Natural killer cell (primary cell): ENCODE measurements around the gene IL17A. TPM values are rescaled to one million over a fixed set of nuclear protein-coding genes. Genes with fewer than 3 reads are reported as not detected.

Source experiments
- ATAC-seq, 3 donors: fragments of 150-1000 bp in 2 of 3; fragments of 200-7000 bp in 1 of 3; cut with Tn5 transposase; 1 replicate in 1 of 3; 2 replicates in 2 of 3; pipeline ENCODE4 v1.10.0; 2021; ENCODE audit warnings: mild to moderate bottlenecking in 2 of 3, moderate library complexity in 2 of 3
- DNase-seq, 2 donors: peaks; one replicate each; pipeline versions ENCODE4 v3.0.0 to v3.0.0-alpha.2; 2013 to 2021; ENCODE audit warnings: mixed read lengths in 1 of 2
- H3K27ac ChIP-seq: one replicate; pipeline ENCODE4 v1.5.1; 2013; ENCODE audit warnings: mild to moderate bottlenecking, low read length
- H3K27me3 ChIP-seq: one replicate; pipeline ENCODE4 v1.6.1; 2013; ENCODE audit warnings: low read length; ENCODE audit not compliant: control insufficient read depth, insufficient read depth
- H3K36me3 ChIP-seq: one replicate; pipeline ENCODE4 v1.6.1; 2013; ENCODE audit warnings: low read length; ENCODE audit not compliant: control insufficient read depth, insufficient read depth
- H3K4me1 ChIP-seq: one replicate; pipeline ENCODE4 v1.6.1; 2013; ENCODE audit warnings: low read length; ENCODE audit not compliant: control insufficient read depth, insufficient read depth
- H3K4me3 ChIP-seq: one replicate; pipeline ENCODE4 v1.5.1; 2013; ENCODE audit warnings: low read length
- H3K9me3 ChIP-seq: one replicate; pipeline ENCODE4 v1.6.1; 2013; ENCODE audit warnings: low read length; ENCODE audit not compliant: control insufficient read depth, insufficient read depth
- H3K27ac Mint-ChIP-seq, 2 donors: one replicate each; pipeline ENCODE4 v1.8.0; 2022; ENCODE audit warnings: mild to moderate bottlenecking in 2 of 2, mixed read lengths in 2 of 2, moderate library complexity in 1 of 2
- H3K27me3 Mint-ChIP-seq, 2 donors: one replicate each; pipeline ENCODE4 v1.8.0; 2022; ENCODE audit warnings: low read depth in 2 of 2, mixed read lengths in 2 of 2
- H3K36me3 Mint-ChIP-seq: one replicate; pipeline ENCODE4 v1.8.0; 2022; ENCODE audit warnings: mixed read lengths
- H3K4me1 Mint-ChIP-seq, 2 donors: one replicate each; pipeline ENCODE4 v1.8.0; 2022; ENCODE audit warnings: mixed read lengths in 2 of 2
- H3K4me3 Mint-ChIP-seq: one replicate; pipeline ENCODE4 v1.8.0; 2022; ENCODE audit warnings: mild to moderate bottlenecking, moderate library complexity, mixed read lengths
- H3K9me3 Mint-ChIP-seq, 2 donors: one replicate each; pipeline ENCODE4 v1.8.0; 2022; ENCODE audit warnings: mixed read lengths in 2 of 2
- CTCF ChIP-seq: fragments of 200-600 bp; IDR thresholded peaks from one replicate; pipeline ENCODE4 v1.8.0; 2022; ENCODE audit warnings: antibody characterized with exemption
- WGBS: methylation state at CpG from one replicate; pipeline ENCODE4 v1.1.7; 2013; ENCODE audit warnings: missing lambda C conversion rate; ENCODE audit not compliant: insufficient coverage; 5-methylcytosine and 5-hydroxymethylcytosine counted together
- intact Hi-C: fragments of 100-400 bp; cut with micrococcal nuclease; formaldehyde crosslinking; loops from one replicate; pipeline ENCODE4 v1.14.2; 2022
- total RNA-seq, 4 donors: library from RNA; stranded (reverse); fragments of 120-200 nt in 1 of 4; gene quantifications; one replicate each; pipeline versions ENCODE4 v1.2.3 to v1.2.4, GENCODE V29; 2013 to 2022

The IL17A gene
- total RNA-seq, 3 donors from 2014 or later (not counting 1 experiment from before 2014, with no cell fraction given): not detected

GRCh38 chr6:52233975-52234823 lies 48.0 kb downstream of the IL17A start:
- Histone ChIP-seq H3K4me1 (peaks cover 5% of the 10 kb centered on the region), H3K4me3 (no peak overlapping the region), H3K9me3 (peaks cover 3% of the 10 kb centered on the region), H3K27me3 (peaks cover 60% of the 10 kb centered on the region), H3K36me3 (no peaks in the 10 kb centered on the region), H3K27ac (no peak overlapping the region)
- no peaks in the 10 kb centered on the region for H3K36me3 Mint-ChIP-seq
- H3K27ac Mint-ChIP-seq: no peak overlapping the region
- no peaks in the 10 kb centered on the region for H3K9me3 Mint-ChIP-seq
- DNase-seq (no peak), ATAC-seq (no peak)
- TF ChIP-seq CTCF: no peak
- H3K27me3 Mint-ChIP-seq: peaks cover 53 to 68% of the 10 kb centered on the region in 2 donors
- no peak overlapping the region for H3K4me3 Mint-ChIP-seq
- intact Hi-C loops: no loop called here
- 65% methylated on average over 15 of the region's 15 CpGs for WGBS
- H3K4me1 Mint-ChIP-seq: peaks cover 6 to 8% of the 10 kb centered on the region in 2 donors

Other genes starting within 250 kb of the IL17A start
- gene PKHD1, start 98.8 kb upstream of the IL17A start, total RNA-seq: not detected
- not detected for gene IL17F, start 58.1 kb downstream of the IL17A start, total RNA-seq
- 10 to 100 TPM; 26.4 to 46.2 (median 31.5) TPM for gene MCM3, start 98.4 kb downstream of the IL17A start, total RNA-seq
- 1 to 10 TPM; 2.4 to 5.0 (median 4.6) TPM for gene PAQR8, start 175.8 kb downstream of the IL17A start, total RNA-seq
- 10 to 100 TPM; 10.7 to 20.9 (median 13.7) TPM for gene EFHC1, start 234.0 kb downstream of the IL17A start, total RNA-seq